CD4-positive, alpha-beta T cell treated with Interleukin-21 for 1 hour (primary cell): ENCODE measurements around the gene MTG1.
A peak's percentile ranks its signal among the peaks of the same experiment; 100 is the strongest.
"Not testable (repeated sequence)": the region's sequence is repeated elsewhere in the genome, so short reads cannot be mapped to it uniquely, and the experiment has no call there.

ENCODE experiments used
- DNase-seq: peaks from one replicate; pipeline ENCODE4 v3.0.0-alpha.2; 2020

MTG1 gene

GRCh38 chr10:133359554-133359971, 34.4 kb upstream of the MTG1 start:
- DNase-seq = peak; percentile 40

- no peak for DNase-seq
These were observed 33.9 kb upstream of the MTG1 start for GRCh38 chr10:133359972-133360610.

- DNase-seq = no peak
These were observed 32.7 kb upstream of the MTG1 start for GRCh38 chr10:133361227-133361626.

- no peak for DNase-seq
These were observed 32.0 kb upstream of the MTG1 start for GRCh38 chr10:133361773-133362441.

- DNase-seq = no peak
These were observed 31.1 kb upstream of the MTG1 start for GRCh38 chr10:133362846-133363245.

- DNase-seq = no peak
These were observed 29.1 kb upstream of the MTG1 start for GRCh38 chr10:133364645-133365431.

GRCh38 chr10:133365461-133366129, 28.4 kb upstream of the MTG1 start:
- no peak for DNase-seq

- DNase-seq = no peak
These were observed 27.9 kb upstream of the MTG1 start for GRCh38 chr10:133366130-133366478.

- no peak for DNase-seq
These were observed 27.2 kb upstream of the MTG1 start for GRCh38 chr10:133366751-133367150.

- not testable (repeated sequence) for DNase-seq
These were observed 26.5 kb upstream of the MTG1 start for GRCh38 chr10:133367461-133367860.

- DNase-seq = no peak
These were observed 25.8 kb upstream of the MTG1 start for GRCh38 chr10:133368153-133368552.

- DNase-seq = no peak
These were observed 23.7 kb upstream of the MTG1 start for GRCh38 chr10:133370030-133370786.

- DNase-seq = no peak
These were observed 21.4 kb upstream of the MTG1 start for GRCh38 chr10:133372507-133372906.

GRCh38 chr10:133373174-133374090, 20.5 kb upstream of the MTG1 start, which contains the start of gene ECHS1:
TSS of gene ECHS1 (minus strand) at chr10:133373354. CDS start at chr10:133373333, 21 bp downstream.
- DNase-seq = peak; percentile 94

GRCh38 chr10:133375357-133376115, 18.4 kb upstream of the MTG1 start:
- DNase-seq = no peak

- not testable (repeated sequence) for DNase-seq
These were observed 17.8 kb upstream of the MTG1 start for GRCh38 chr10:133376183-133376582.

GRCh38 chr10:133377025-133377817, 16.7 kb upstream of the MTG1 start:
- no peak for DNase-seq

GRCh38 chr10:133377818-133378250, 16.1 kb upstream of the MTG1 start:
- no peak for DNase-seq

- DNase-seq = peak; percentile 56
These were observed 15.5 kb upstream of the MTG1 start for GRCh38 chr10:133378251-133379096.
